Panc1 (cell line): ENCODE data around the gene CST6. TPM values are rescaled to one million over a fixed set of nuclear protein-coding genes. Genes with fewer than 3 reads are reported as not detected.

Experiments
- ATAC-seq: fragments of 200-7000 bp; cut with Tn5 transposase; 2 replicates; pipeline ENCODE4 v1.9.1; 2020; ENCODE audit warnings: mild to moderate bottlenecking, moderate library complexity
- BruUV-seq: library from RNA; stranded (reverse); fragments of 400-500 nt; replicated peaks from 2 replicates; lab custom pipeline; 2021; lab: Mats Ljungman, UMichigan
- CTCF ChIA-PET: fragments of 300-600 bp; sonication (Branson Sonifier 250); formaldehyde crosslinking; loops from one replicate; lab custom pipeline; 2022; ENCODE audit warnings: antibody characterized with exemption; lab: Charles Lee
- POLR2A ChIA-PET: fragments of 300-600 bp; sonication (Branson Sonifier 250); formaldehyde crosslinking; loops from one replicate; lab custom pipeline; 2022; ENCODE audit warnings: antibody characterized with exemption; lab: Charles Lee
- DNase-seq: peaks from one replicate; pipeline ENCODE4 v3.0.0-alpha.2; 2010; ENCODE audit warnings: low read depth, low spot score
- H3K27ac ChIP-seq: 2 replicates; pipeline ENCODE4 v1.5.1; 2011; ENCODE audit warnings: mild to moderate bottlenecking, low read length, inconsistent platforms
- H3K27me3 ChIP-seq: fragments of 200-500 bp; sonication (Bioruptor generic); 2 replicates; pipeline ENCODE4 v1.6.0; 2014; ENCODE audit warnings: low read length, inconsistent platforms; ENCODE audit not compliant: control insufficient read depth, insufficient read depth
- H3K36me3 ChIP-seq: fragments of 200-500 bp; sonication (Bioruptor generic); 2 replicates; pipeline ENCODE4 v1.5.1; 2014; ENCODE audit warnings: inconsistent platforms, mild to moderate bottlenecking, low read length, moderate library complexity; ENCODE audit not compliant: control insufficient read depth, insufficient read depth
- H3K4me1 ChIP-seq: 2 replicates; pipeline ENCODE4 v1.5.1; 2011; ENCODE audit warnings: inconsistent platforms, mild to moderate bottlenecking, low read length, moderate library complexity; ENCODE audit not compliant: control insufficient read depth, insufficient read depth
- H3K4me3 ChIP-seq, 2 experiments: 2 replicates each; pipeline ENCODE4 v1.5.1; 2011 to 2012; ENCODE audit warnings: low read depth in 2 of 2, low read length in 2 of 2, mild to moderate bottlenecking in 2 of 2, inconsistent platforms in 1 of 2, moderate library complexity in 1 of 2
- H3K9me3 ChIP-seq: fragments of 200-500 bp; sonication (Bioruptor generic); 2 replicates; pipeline ENCODE4 v1.5.1; 2014; ENCODE audit warnings: low read depth, mild to moderate bottlenecking, inconsistent platforms, low read length, moderate library complexity; ENCODE audit not compliant: control insufficient read depth, insufficient read depth
- POLR2AphosphoS5 ChIP-seq: IDR thresholded peaks from 2 replicates; pipeline ENCODE4 v1.6.1; 2012; ENCODE audit warnings: mild to moderate bottlenecking, low read depth, low read length, moderate library complexity
- SIN3A ChIP-seq: IDR thresholded peaks from 2 replicates; pipeline ENCODE4 v1.6.1; 2012; ENCODE audit warnings: low read depth, mild to moderate bottlenecking, low read length, moderate library complexity, borderline replicate concordance; ENCODE audit not compliant: insufficient read depth
- TCF7L2 ChIP-seq: IDR thresholded peaks from 2 replicates; pipeline ENCODE4 v1.6.1; 2011; ENCODE audit warnings: mild to moderate bottlenecking, low read depth, low read length, inconsistent platforms
- in situ Hi-C: cut with HindIII; loops from 2 replicates; pipeline ENCODE4 v1.10.0; 2016; ENCODE audit warnings: low sequenced_read_pairs, low pct_unique_long_range_greater_than_20kb
- intact Hi-C: fragments of 100-400 bp; cut with micrococcal nuclease; formaldehyde crosslinking; loops from one replicate; pipeline ENCODE4 v1.10.0; 2022; ENCODE audit not compliant: unreplicated experiment
- total RNA-seq: library from RNA; stranded (reverse); gene quantifications from one replicate; pipeline ENCODE4 v1.2.1, GENCODE V29; 2021; ENCODE audit not compliant: unreplicated experiment
- TF ChIP-seq, protein P1 (sequence below): fragments of 450-650 bp; IDR thresholded peaks from 2 replicates; pipeline ENCODE4 v1.5.1; 2017; ENCODE audit warnings: mild to moderate bottlenecking
- TF ChIP-seq, protein P2 (sequence below), 2 experiments: IDR thresholded peaks; 2 replicates each; pipeline ENCODE4 v1.6.1; 2011 to 2012; ENCODE audit warnings: low read depth in 2 of 2, control low read depth in 1 of 2, low read length in 1 of 2, mild to moderate bottlenecking in 1 of 2, moderate library complexity in 1 of 2; ENCODE audit not compliant: insufficient read depth in 1 of 2

Gene CST6
- total RNA-seq, 1 experiment from 2014 or later: 0.23 TPM

DNA sequence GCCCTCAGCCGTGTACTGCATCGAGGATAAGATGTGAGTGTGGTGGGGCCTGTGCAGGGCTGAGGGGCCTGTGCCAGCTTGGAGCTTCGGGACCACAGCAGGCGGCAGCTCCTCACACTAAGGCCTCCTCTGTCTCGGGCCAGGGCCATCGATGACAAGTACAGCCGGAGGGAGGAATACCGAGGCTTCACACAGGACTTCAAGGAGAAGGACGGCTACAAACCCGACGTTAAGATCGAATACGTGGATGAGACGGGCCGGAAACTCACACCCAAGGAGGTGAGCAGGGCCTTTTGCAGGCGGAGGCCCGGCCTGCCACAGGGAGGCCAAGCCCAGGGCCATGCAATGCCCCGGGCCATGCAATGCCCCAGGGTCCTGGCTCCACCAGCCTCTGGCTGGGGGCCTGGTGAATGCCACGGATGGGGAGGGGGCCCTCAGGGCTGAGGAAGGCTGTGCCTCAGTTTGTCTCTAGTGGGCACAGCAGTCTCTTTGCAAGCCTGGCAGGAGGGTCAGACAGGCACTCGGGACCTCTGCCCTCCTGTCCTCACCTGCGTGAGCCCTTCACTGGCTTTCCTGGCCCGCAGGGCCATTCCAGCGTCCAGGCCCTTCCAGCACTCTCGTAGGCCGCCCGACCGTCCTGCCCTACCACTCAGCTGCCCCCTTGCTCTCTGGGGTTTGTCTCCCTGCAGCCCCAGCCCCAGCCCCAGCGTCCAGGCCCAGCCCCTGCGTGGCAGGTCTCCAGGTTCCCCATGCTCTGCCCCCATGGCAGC lies 34.0 kb upstream of the CST6 start:
- in situ Hi-C loops: no loop called here
- Histone ChIP-seq H3K4me1 (no peaks in the 10 kb centered on the region), H3K27ac (no peak overlapping the region), H3K27me3 (no peaks in the 10 kb centered on the region), H3K9me3 (no peaks in the 10 kb centered on the region), H3K4me3 (no peak overlapping the region), H3K36me3 (peaks cover 5% of the 10 kb centered on the region)
- no TSS peak for BruUV-seq
- ChIA-PET CTCF (no interaction called here), POLR2A (interaction anchor here (0.8 kb wide), 1 partner anchor 77 kb away, joined by 4 read pairs; the partner anchor contains the start of gene FOSL1)
- ATAC-seq (peak; percentile 20; the same call in 1 of the 2 replicates), DNase-seq (no peak)
- intact Hi-C loops: no loop called here
- no peak for TF ChIP-seq POLR2AphosphoS5

DNA sequence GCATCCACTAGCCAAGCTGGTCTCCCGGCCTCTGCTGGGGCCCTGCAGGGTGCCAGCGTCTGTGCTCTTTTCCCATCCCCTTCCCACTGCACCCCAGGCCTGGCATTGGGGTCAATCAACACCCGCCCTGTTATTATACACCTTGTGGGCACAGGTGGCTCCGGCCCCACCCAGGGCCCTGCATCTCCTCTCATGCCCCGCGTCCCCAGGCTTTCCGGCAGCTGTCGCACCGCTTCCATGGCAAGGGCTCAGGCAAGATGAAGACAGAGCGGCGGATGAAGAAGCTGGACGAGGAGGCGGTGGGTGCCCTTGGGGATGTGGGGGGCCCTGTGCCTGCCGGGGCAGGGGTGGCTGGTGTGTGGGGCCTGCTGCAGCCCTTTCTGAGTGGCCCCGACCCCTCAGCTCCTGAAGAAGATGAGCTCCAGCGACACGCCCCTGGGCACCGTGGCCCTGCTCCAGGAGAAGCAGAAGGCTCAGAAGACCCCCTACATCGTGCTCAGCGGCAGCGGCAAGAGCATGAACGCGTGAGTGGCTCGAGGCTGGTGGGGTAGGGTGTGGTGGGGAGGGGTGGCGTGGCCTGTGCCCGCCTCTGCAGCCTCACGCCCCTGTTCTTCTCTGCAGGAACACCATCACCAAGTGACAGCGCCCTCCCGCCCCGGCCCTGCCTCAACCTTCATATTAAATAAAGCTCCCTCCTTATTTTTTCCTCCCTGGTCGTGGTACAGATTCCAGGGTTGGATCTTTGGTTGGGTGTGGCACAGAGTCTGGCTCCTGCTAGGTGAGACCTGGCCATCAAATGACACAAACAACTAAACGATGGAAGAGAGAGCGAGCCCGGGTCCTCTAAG lies 33.2 kb upstream of the CST6 start:
- POLR2A ChIA-PET: interaction anchor here (0.6 kb wide), 1 partner anchor 15 kb away, joined by 4 read pairs; no protein-coding TSS in a partner anchor
- Histone ChIP-seq H3K9me3 (no peaks in the 10 kb centered on the region), H3K36me3 (peaks cover 4% of the 10 kb centered on the region), H3K4me1 (no peaks in the 10 kb centered on the region), H3K4me3 (no peak overlapping the region), H3K27ac (no peak overlapping the region), H3K27me3 (no peaks in the 10 kb centered on the region)
- in situ Hi-C loops: no loop called here
- CTCF ChIA-PET: interaction anchor here (0.6 to 1.0 kb wide), 2 partner anchors 90 to 94 kb away, joined by 3 to 6 read pairs; partner anchors contain the start of gene FIBP
- intact Hi-C loops: no loop called here
- no TSS peak for BruUV-seq
- no peak for TF ChIP-seq POLR2AphosphoS5
- TF ChIP-seq SIN3A: no peak
- TF ChIP-seq, protein P1, sequence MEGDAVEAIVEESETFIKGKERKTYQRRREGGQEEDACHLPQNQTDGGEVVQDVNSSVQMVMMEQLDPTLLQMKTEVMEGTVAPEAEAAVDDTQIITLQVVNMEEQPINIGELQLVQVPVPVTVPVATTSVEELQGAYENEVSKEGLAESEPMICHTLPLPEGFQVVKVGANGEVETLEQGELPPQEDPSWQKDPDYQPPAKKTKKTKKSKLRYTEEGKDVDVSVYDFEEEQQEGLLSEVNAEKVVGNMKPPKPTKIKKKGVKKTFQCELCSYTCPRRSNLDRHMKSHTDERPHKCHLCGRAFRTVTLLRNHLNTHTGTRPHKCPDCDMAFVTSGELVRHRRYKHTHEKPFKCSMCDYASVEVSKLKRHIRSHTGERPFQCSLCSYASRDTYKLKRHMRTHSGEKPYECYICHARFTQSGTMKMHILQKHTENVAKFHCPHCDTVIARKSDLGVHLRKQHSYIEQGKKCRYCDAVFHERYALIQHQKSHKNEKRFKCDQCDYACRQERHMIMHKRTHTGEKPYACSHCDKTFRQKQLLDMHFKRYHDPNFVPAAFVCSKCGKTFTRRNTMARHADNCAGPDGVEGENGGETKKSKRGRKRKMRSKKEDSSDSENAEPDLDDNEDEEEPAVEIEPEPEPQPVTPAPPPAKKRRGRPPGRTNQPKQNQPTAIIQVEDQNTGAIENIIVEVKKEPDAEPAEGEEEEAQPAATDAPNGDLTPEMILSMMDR: no peak
- TF ChIP-seq TCF7L2: no peak
- TF ChIP-seq, protein P2, sequence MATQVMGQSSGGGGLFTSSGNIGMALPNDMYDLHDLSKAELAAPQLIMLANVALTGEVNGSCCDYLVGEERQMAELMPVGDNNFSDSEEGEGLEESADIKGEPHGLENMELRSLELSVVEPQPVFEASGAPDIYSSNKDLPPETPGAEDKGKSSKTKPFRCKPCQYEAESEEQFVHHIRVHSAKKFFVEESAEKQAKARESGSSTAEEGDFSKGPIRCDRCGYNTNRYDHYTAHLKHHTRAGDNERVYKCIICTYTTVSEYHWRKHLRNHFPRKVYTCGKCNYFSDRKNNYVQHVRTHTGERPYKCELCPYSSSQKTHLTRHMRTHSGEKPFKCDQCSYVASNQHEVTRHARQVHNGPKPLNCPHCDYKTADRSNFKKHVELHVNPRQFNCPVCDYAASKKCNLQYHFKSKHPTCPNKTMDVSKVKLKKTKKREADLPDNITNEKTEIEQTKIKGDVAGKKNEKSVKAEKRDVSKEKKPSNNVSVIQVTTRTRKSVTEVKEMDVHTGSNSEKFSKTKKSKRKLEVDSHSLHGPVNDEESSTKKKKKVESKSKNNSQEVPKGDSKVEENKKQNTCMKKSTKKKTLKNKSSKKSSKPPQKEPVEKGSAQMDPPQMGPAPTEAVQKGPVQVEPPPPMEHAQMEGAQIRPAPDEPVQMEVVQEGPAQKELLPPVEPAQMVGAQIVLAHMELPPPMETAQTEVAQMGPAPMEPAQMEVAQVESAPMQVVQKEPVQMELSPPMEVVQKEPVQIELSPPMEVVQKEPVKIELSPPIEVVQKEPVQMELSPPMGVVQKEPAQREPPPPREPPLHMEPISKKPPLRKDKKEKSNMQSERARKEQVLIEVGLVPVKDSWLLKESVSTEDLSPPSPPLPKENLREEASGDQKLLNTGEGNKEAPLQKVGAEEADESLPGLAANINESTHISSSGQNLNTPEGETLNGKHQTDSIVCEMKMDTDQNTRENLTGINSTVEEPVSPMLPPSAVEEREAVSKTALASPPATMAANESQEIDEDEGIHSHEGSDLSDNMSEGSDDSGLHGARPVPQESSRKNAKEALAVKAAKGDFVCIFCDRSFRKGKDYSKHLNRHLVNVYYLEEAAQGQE (IDR thresholded peaks at IDR 0.05; ENCODE audit: insufficient read depth in 1 of 2, low read depth in 2 of 2, low read length in 1 of 2): no peak
- no peak for ATAC-seq
- no peak for DNase-seq
